NOMO-1 treated with dmso at 0.1 percent for 144 hours (cell line): ENCODE results near the gene TMEM269.

ENCODE experiments used
- DNase-seq: peaks from one replicate; lab custom pipeline; 2025; ENCODE audit not compliant: unreplicated experiment; lab: John Stamatoyannopoulos, UW

TMEM269 gene

GRCh38 chr1:42817976-42818375, 33.2 kb downstream of the TMEM269 start:
- no peak for DNase-seq

GRCh38 chr1:42820813-42821212, 36.0 kb downstream of the TMEM269 start:
- DNase-seq, result no peak

- no peak for DNase-seq
Measured at GRCh38 chr1:42821690-42822089, 36.9 kb downstream of the TMEM269 start.

GRCh38 chr1:42822800-42823392, 38.1 kb downstream of the TMEM269 start:
- no peak for DNase-seq

GRCh38 chr1:42824481-42825035, 39.8 kb downstream of the TMEM269 start:
- no peak for DNase-seq

GRCh38 chr1:42825036-42825851, 40.5 kb downstream of the TMEM269 start:
- DNase-seq, result no peak

GRCh38 chr1:42830631-42831030, 45.8 kb downstream of the TMEM269 start:
- no peak for DNase-seq

GRCh38 chr1:42831273-42831672, 46.5 kb downstream of the TMEM269 start:
- no peak for DNase-seq

- no peak for DNase-seq
Measured at GRCh38 chr1:42832641-42833240, 48.0 kb downstream of the TMEM269 start.

- peak; percentile 47 for DNase-seq
Measured at GRCh38 chr1:42833981-42834380, 49.2 kb downstream of the TMEM269 start.

GRCh38 chr1:42834803-42835202, 50.0 kb downstream of the TMEM269 start:
- no peak for DNase-seq

- DNase-seq, result no peak
Measured at GRCh38 chr1:42835422-42835821, 50.6 kb downstream of the TMEM269 start.

GRCh38 chr1:42837709-42838108, 52.9 kb downstream of the TMEM269 start:
- DNase-seq, result no peak

- no peak for DNase-seq
Measured at GRCh38 chr1:42838482-42839190, 53.8 kb downstream of the TMEM269 start.

- no peak for DNase-seq
Measured at GRCh38 chr1:42841010-42841409, 56.2 kb downstream of the TMEM269 start.

GRCh38 chr1:42841440-42842147, 56.8 kb downstream of the TMEM269 start:
- DNase-seq, result no peak

GRCh38 chr1:42844592-42845140, 59.9 kb downstream of the TMEM269 start:
- DNase-seq, result no peak

- no peak for DNase-seq
Measured at GRCh38 chr1:42845193-42845592, 60.4 kb downstream of the TMEM269 start.

- no peak for DNase-seq
Measured at GRCh38 chr1:42845866-42846256, 61.1 kb downstream of the TMEM269 start.
